Natural killer cell (primary cell): ENCODE data around the gene INPP4B. TPM values are rescaled to one million over a fixed set of nuclear protein-coding genes. Genes with fewer than 3 reads are reported as not detected.

Source experiments
- ATAC-seq, 3 donors: fragments of 150-1000 bp in 2 of 3; fragments of 200-7000 bp in 1 of 3; cut with Tn5 transposase; 1 replicate in 1 of 3; 2 replicates in 2 of 3; pipeline ENCODE4 v1.10.0; 2021; ENCODE audit warnings: mild to moderate bottlenecking in 2 of 3, moderate library complexity in 2 of 3
- DNase-seq, 2 donors: peaks; one replicate each; pipeline versions ENCODE4 v3.0.0 to v3.0.0-alpha.2; 2013 to 2021; ENCODE audit warnings: mixed read lengths in 1 of 2
- H3K27ac ChIP-seq: one replicate; pipeline ENCODE4 v1.5.1; 2013; ENCODE audit warnings: mild to moderate bottlenecking, low read length
- H3K27me3 ChIP-seq: one replicate; pipeline ENCODE4 v1.6.1; 2013; ENCODE audit warnings: low read length; ENCODE audit not compliant: control insufficient read depth, insufficient read depth
- H3K36me3 ChIP-seq: one replicate; pipeline ENCODE4 v1.6.1; 2013; ENCODE audit warnings: low read length; ENCODE audit not compliant: control insufficient read depth, insufficient read depth
- H3K4me1 ChIP-seq: one replicate; pipeline ENCODE4 v1.6.1; 2013; ENCODE audit warnings: low read length; ENCODE audit not compliant: control insufficient read depth, insufficient read depth
- H3K4me3 ChIP-seq: one replicate; pipeline ENCODE4 v1.5.1; 2013; ENCODE audit warnings: low read length
- H3K9me3 ChIP-seq: one replicate; pipeline ENCODE4 v1.6.1; 2013; ENCODE audit warnings: low read length; ENCODE audit not compliant: control insufficient read depth, insufficient read depth
- H3K27ac Mint-ChIP-seq, 2 donors: one replicate each; pipeline ENCODE4 v1.8.0; 2022; ENCODE audit warnings: mild to moderate bottlenecking in 2 of 2, mixed read lengths in 2 of 2, moderate library complexity in 1 of 2
- H3K27me3 Mint-ChIP-seq, 2 donors: one replicate each; pipeline ENCODE4 v1.8.0; 2022; ENCODE audit warnings: low read depth in 2 of 2, mixed read lengths in 2 of 2
- H3K36me3 Mint-ChIP-seq: one replicate; pipeline ENCODE4 v1.8.0; 2022; ENCODE audit warnings: mixed read lengths
- H3K4me1 Mint-ChIP-seq, 2 donors: one replicate each; pipeline ENCODE4 v1.8.0; 2022; ENCODE audit warnings: mixed read lengths in 2 of 2
- H3K4me3 Mint-ChIP-seq: one replicate; pipeline ENCODE4 v1.8.0; 2022; ENCODE audit warnings: mild to moderate bottlenecking, moderate library complexity, mixed read lengths
- H3K9me3 Mint-ChIP-seq, 2 donors: one replicate each; pipeline ENCODE4 v1.8.0; 2022; ENCODE audit warnings: mixed read lengths in 2 of 2
- CTCF ChIP-seq: fragments of 200-600 bp; IDR thresholded peaks from one replicate; pipeline ENCODE4 v1.8.0; 2022; ENCODE audit warnings: antibody characterized with exemption
- WGBS: methylation state at CpG from one replicate; pipeline ENCODE4 v1.1.7; 2013; ENCODE audit warnings: missing lambda C conversion rate; ENCODE audit not compliant: insufficient coverage; 5-methylcytosine and 5-hydroxymethylcytosine counted together
- intact Hi-C: fragments of 100-400 bp; cut with micrococcal nuclease; formaldehyde crosslinking; loops from one replicate; pipeline ENCODE4 v1.14.2; 2022
- total RNA-seq, 4 donors: library from RNA; stranded (reverse); fragments of 120-200 nt in 1 of 4; gene quantifications; one replicate each; pipeline versions ENCODE4 v1.2.3 to v1.2.4, GENCODE V29; 2013 to 2022

INPP4B gene
- total RNA-seq, 3 donors from 2014 or later (not counting 1 experiment from before 2014, with no cell fraction given) = 2.4 to 6.2 (median 4.5) TPM

GRCh38 chr4:142142366-142143054 lies 703.6 kb downstream of the INPP4B start:
- no peaks in the 10 kb centered on the region for H3K36me3 Mint-ChIP-seq
- no peak for DNase-seq
- H3K27ac ChIP-seq = no peak overlapping the region

GRCh38 chr4:142141224-142141623 lies 704.9 kb downstream of the INPP4B start:
- Mint-ChIP-seq H3K27ac (no peak overlapping the region), H3K9me3 (peaks cover 2 to 3% of the 10 kb centered on the region in 2 donors), H3K4me1 (no peaks in the 10 kb centered on the region), H3K36me3 (no peaks in the 10 kb centered on the region), H3K4me3 (no peak overlapping the region), H3K27me3 (no peaks in the 10 kb centered on the region)
- WGBS = 79% methylated on average over 2 of the region's 2 CpGs
- H3K4me1 ChIP-seq = no peaks in the 10 kb centered on the region
- H3K27me3 ChIP-seq = no peaks in the 10 kb centered on the region
- ATAC-seq = no peak
- H3K4me3 ChIP-seq = no peak overlapping the region
- peaks cover 2% of the 10 kb centered on the region for H3K36me3 ChIP-seq
- no peak overlapping the region for H3K27ac ChIP-seq
- no peak for TF ChIP-seq CTCF
- DNase-seq = no peak
- intact Hi-C loops = no loop called here
- no peaks in the 10 kb centered on the region for H3K9me3 ChIP-seq

More at GRCh38 chr4:142142366-142143054, 703.6 kb downstream of the INPP4B start:
- Mint-ChIP-seq H3K9me3 (peaks cover 0 to 2% of the 10 kb centered on the region in 2 donors), H3K27ac (no peak overlapping the region), H3K4me3 (no peak overlapping the region), H3K4me1 (no peaks in the 10 kb centered on the region), H3K27me3 (no peaks in the 10 kb centered on the region)
- no peak overlapping the region for H3K4me3 ChIP-seq
- no peaks in the 10 kb centered on the region for H3K9me3 ChIP-seq
- TF ChIP-seq CTCF = no peak
- intact Hi-C loops = no loop called here
- H3K36me3 ChIP-seq = peaks cover 2% of the 10 kb centered on the region
- H3K27me3 ChIP-seq = no peaks in the 10 kb centered on the region
- WGBS = 89% methylated on average over 2 of the region's 2 CpGs
- ATAC-seq = no peak
- no peaks in the 10 kb centered on the region for H3K4me1 ChIP-seq

- H3K4me3 Mint-ChIP-seq = no peak overlapping the region
- no peaks in the 10 kb centered on the region for H3K27me3 Mint-ChIP-seq
- DNase-seq = no peak
- no peak overlapping the region for H3K4me3 ChIP-seq
- no peak overlapping the region for H3K27ac Mint-ChIP-seq
- no peaks in the 10 kb centered on the region for H3K36me3 Mint-ChIP-seq
- intact Hi-C loops = no loop called here
- no peaks in the 10 kb centered on the region for H3K9me3 ChIP-seq
- H3K27ac ChIP-seq = no peak overlapping the region
- WGBS = 86% methylated on average over 1 of the region's 1 CpG
- no peaks in the 10 kb centered on the region for H3K9me3 Mint-ChIP-seq
- ATAC-seq = no peak
- no peaks in the 10 kb centered on the region for H3K4me1 Mint-ChIP-seq
- TF ChIP-seq CTCF = no peak
- H3K4me1 ChIP-seq = no peaks in the 10 kb centered on the region
- H3K36me3 ChIP-seq = no peaks in the 10 kb centered on the region
- H3K27me3 ChIP-seq = no peaks in the 10 kb centered on the region
Measured at GRCh38 chr4:142130666-142131065, 715.4 kb downstream of the INPP4B start.

GRCh38 chr4:142129931-142130330 lies 716.2 kb downstream of the INPP4B start:
- no peaks in the 10 kb centered on the region for H3K4me1 ChIP-seq
- no peaks in the 10 kb centered on the region for H3K36me3 ChIP-seq
- Mint-ChIP-seq H3K4me1 (no peaks in the 10 kb centered on the region), H3K27me3 (no peaks in the 10 kb centered on the region), H3K4me3 (no peak overlapping the region), H3K9me3 (no peaks in the 10 kb centered on the region), H3K36me3 (no peaks in the 10 kb centered on the region), H3K27ac (no peak overlapping the region)
- no peak for DNase-seq
- no peak overlapping the region for H3K27ac ChIP-seq
- 76% methylated on average over 1 of the region's 1 CpG for WGBS
- no peaks in the 10 kb centered on the region for H3K9me3 ChIP-seq
- TF ChIP-seq CTCF = no peak
- intact Hi-C loops = loop anchor here (5.0 kb wide), 1 partner anchor 1352 kb away; no protein-coding TSS in a partner anchor
- H3K27me3 ChIP-seq = no peaks in the 10 kb centered on the region
- H3K4me3 ChIP-seq = no peak overlapping the region
- no peak for ATAC-seq
